ENCODE results near the gene MILR1.

MILR1 gene

GRCh38 chr17:64500862-64501765 is 52.2 kb downstream of the MILR1 start:
- in situ Hi-C loops (cut with MboI; ENCODE audit: low sequenced_read_pairs): no loop called here

- in situ Hi-C loops (cut with MboI; ENCODE audit: low sequenced_read_pairs): no loop called here
These were observed 53.1 kb downstream of the MILR1 start for GRCh38 chr17:64502021-64502420.

- in situ Hi-C loops (cut with MboI; ENCODE audit: low sequenced_read_pairs): no loop called here
These were observed 53.9 kb downstream of the MILR1 start for GRCh38 chr17:64502809-64503208.

- in situ Hi-C loops (cut with MboI; ENCODE audit: low sequenced_read_pairs): no loop called here
These were observed 54.4 kb downstream of the MILR1 start for GRCh38 chr17:64503341-64503740.

- in situ Hi-C loops (cut with MboI; ENCODE audit: low sequenced_read_pairs): no loop called here
These were observed 55.2 kb downstream of the MILR1 start for GRCh38 chr17:64503821-64504768.

GRCh38 chr17:64504769-64505339 is 55.9 kb downstream of the MILR1 start:
- in situ Hi-C loops (cut with MboI; ENCODE audit: low sequenced_read_pairs): no loop called here

- in situ Hi-C loops (cut with MboI; ENCODE audit: low sequenced_read_pairs): no loop called here
These were observed 56.7 kb downstream of the MILR1 start for GRCh38 chr17:64505340-64506200.

GRCh38 chr17:64506201-64506575 is 57.3 kb downstream of the MILR1 start, which contains the start of gene DDX5:
Gene DDX5 (minus strand): TSS chr17:64506289. CDS start chr17:64506119, 170 bp downstream.
- in situ Hi-C loops (cut with MboI; ENCODE audit: low sequenced_read_pairs): no loop called here

GRCh38 chr17:64506576-64507412 is 57.9 kb downstream of the MILR1 start, which contains the start of gene CEP95:
Gene CEP95 (plus strand): TSS chr17:64506977. CDS start chr17:64507098, 121 bp downstream.
- in situ Hi-C loops (cut with MboI; ENCODE audit: low sequenced_read_pairs): no loop called here

GRCh38 chr17:64507413-64507782 is 58.5 kb downstream of the MILR1 start:
- in situ Hi-C loops (cut with MboI; ENCODE audit: low sequenced_read_pairs): no loop called here

- in situ Hi-C loops (cut with MboI; ENCODE audit: low sequenced_read_pairs): no loop called here
These were observed 59.8 kb downstream of the MILR1 start for GRCh38 chr17:64508683-64509082.

GRCh38 chr17:64509179-64509578 is 60.3 kb downstream of the MILR1 start:
- in situ Hi-C loops (cut with MboI; ENCODE audit: low sequenced_read_pairs): no loop called here

- in situ Hi-C loops (cut with MboI; ENCODE audit: low sequenced_read_pairs): no loop called here
These were observed 66.5 kb downstream of the MILR1 start for GRCh38 chr17:64515419-64515818.

GRCh38 chr17:64515829-64516228 is 66.9 kb downstream of the MILR1 start:
- in situ Hi-C loops (cut with MboI; ENCODE audit: low sequenced_read_pairs): no loop called here

All from HL-60/S4 treated with retinoic acid at 250 ng/mL for 4 days and 3 days (cell line).